Neural cell (in vitro differentiated cells): ENCODE results near the gene VAX1. TPM values are rescaled to one million over a fixed set of nuclear protein-coding genes. Genes with fewer than 3 reads are reported as not detected.

ENCODE experiments used
- H2AFZ ChIP-seq: fragments of 200-600, 300-800 bp; sonication (generic), shearing (Covaris generic); 2 replicates; pipeline ENCODE4 v1.6.0; 2014; ENCODE audit warnings: low read depth, mild to moderate bottlenecking, antibody characterized with exemption, low read length, moderate library complexity
- H3F3A ChIP-seq: fragments of 200-600 bp; shearing (Covaris generic); 2 replicates; pipeline ENCODE4 v1.6.1; 2016; ENCODE audit warnings: mild to moderate bottlenecking, moderate library complexity, mixed read lengths, antibody characterized with exemption, low read length; ENCODE audit not compliant: insufficient read depth, poor library complexity, severe bottlenecking
- H3K27ac ChIP-seq: fragments of 200-600, 300-800 bp; sonication (generic), shearing (Covaris generic); 2 replicates; pipeline ENCODE4 v1.5.1; 2014; ENCODE audit warnings: mild to moderate bottlenecking, low read length, moderate library complexity
- H3K27me3 ChIP-seq: fragments of 300-800, 200-600 bp; sonication (generic), shearing (Covaris generic); 2 replicates; pipeline ENCODE4 v1.6.0; 2014; ENCODE audit warnings: mild to moderate bottlenecking, low read depth, low read length, moderate library complexity; ENCODE audit not compliant: insufficient read depth
- H3K36me3 ChIP-seq: fragments of 300-800, 200-600 bp; sonication (generic), shearing (Covaris generic); 2 replicates; pipeline ENCODE4 v1.5.1; 2014; ENCODE audit warnings: mild to moderate bottlenecking, antibody characterized with exemption, low read length, moderate library complexity; ENCODE audit not compliant: insufficient read depth
- H3K4me2 ChIP-seq: fragments of 300-800, 200-600 bp; sonication (generic), shearing (Covaris generic); 2 replicates; pipeline ENCODE4 v1.6.0; 2014; ENCODE audit warnings: mild to moderate bottlenecking, low read length
- H3K4me3 ChIP-seq: fragments of 300-800, 200-600 bp; sonication (generic), shearing (Covaris generic); 2 replicates; pipeline ENCODE4 v1.5.1; 2014; ENCODE audit warnings: mild to moderate bottlenecking, low read length, moderate library complexity
- H3K79me2 ChIP-seq: fragments of 200-600 bp; shearing (Covaris generic); replicated peaks from 2 replicates; pipeline ENCODE4 v1.6.0; 2014; ENCODE audit warnings: mild to moderate bottlenecking, low read length, moderate library complexity; ENCODE audit not compliant: insufficient read depth
- H3K9ac ChIP-seq: fragments of 300-800, 200-600 bp; sonication (generic), shearing (Covaris generic); 2 replicates; pipeline ENCODE4 v1.6.1; 2016; ENCODE audit warnings: mild to moderate bottlenecking, low read length, mixed read lengths
- H3K9me2 ChIP-seq: fragments of 200-600 bp; shearing (Covaris generic); 2 replicates; pipeline ENCODE4 v1.6.1; 2016; ENCODE audit warnings: mild to moderate bottlenecking, low read length, mixed read lengths; ENCODE audit not compliant: insufficient read depth
- H3K9me3 ChIP-seq: fragments of 200-600, 300-800 bp; sonication (generic), shearing (Covaris generic); 2 replicates; pipeline ENCODE4 v1.6.1; 2016; ENCODE audit warnings: mild to moderate bottlenecking, mixed run types, low read length, moderate library complexity, mixed read lengths
- H4K20me1 ChIP-seq: fragments of 200-600 bp; shearing (Covaris generic); 2 replicates; pipeline ENCODE4 v1.6.1; 2016; ENCODE audit warnings: mild to moderate bottlenecking, mixed run types; ENCODE audit not compliant: insufficient read depth
- EP300 ChIP-seq: fragments of 450-650 bp; conservative IDR thresholded peaks from 2 replicates; pipeline ENCODE4 v1.6.1; 2014; ENCODE audit warnings: antibody characterized with exemption, mild to moderate bottlenecking, moderate library complexity; ENCODE audit not compliant: poor library complexity, severe bottlenecking
- EZH2 ChIP-seq: fragments of 200-600, 300-800 bp; shearing (Covaris generic), sonication (generic); IDR thresholded peaks from 2 replicates; pipeline ENCODE4 v1.6.1; 2014; ENCODE audit warnings: antibody characterized with exemption, low read length, borderline replicate concordance, mild to moderate bottlenecking; ENCODE audit not compliant: insufficient read depth, poor library complexity, severe bottlenecking
- MXI1 ChIP-seq: fragments of 450-650 bp; conservative IDR thresholded peaks from 2 replicates; pipeline ENCODE4 v1.6.1; 2014; ENCODE audit warnings: antibody characterized with exemption, mild to moderate bottlenecking; ENCODE audit not compliant: poor library complexity, severe bottlenecking
- POLR2AphosphoS5 ChIP-seq: IDR thresholded peaks from 2 replicates; pipeline ENCODE4 v1.6.1; 2012
- RAD21 ChIP-seq: fragments of 450-650 bp; conservative IDR thresholded peaks from 2 replicates; pipeline ENCODE4 v1.6.1; 2014; ENCODE audit warnings: antibody characterized with exemption, mild to moderate bottlenecking, moderate library complexity
- SMC3 ChIP-seq: fragments of 450-650 bp; conservative IDR thresholded peaks from 2 replicates; pipeline ENCODE4 v1.6.1; 2014; ENCODE audit warnings: antibody characterized with exemption, mild to moderate bottlenecking, moderate library complexity; ENCODE audit not compliant: poor library complexity
- TAF1 ChIP-seq: IDR thresholded peaks from 2 replicates; pipeline ENCODE4 v1.6.1; 2012; ENCODE audit warnings: low read depth
- polyA plus RNA-seq: library from polyadenylated mRNA; depleted of rRNA; stranded (reverse); fragments of >200 nt; gene quantifications from 2 replicates; pipeline ENCODE4 v1.2.3, GENCODE V29; 2014
- TF ChIP-seq, protein P1 (sequence below): fragments of 450-650 bp; IDR thresholded peaks from 2 replicates; pipeline ENCODE4 v1.5.1; 2014; ENCODE audit warnings: antibody characterized with exemption, mild to moderate bottlenecking, moderate library complexity; ENCODE audit not compliant: poor library complexity, severe bottlenecking
- TF ChIP-seq, protein P2 (sequence below): IDR thresholded peaks from 2 replicates; pipeline ENCODE4 v1.6.1; 2012; ENCODE audit warnings: borderline replicate concordance

VAX1 gene
- polyA plus RNA-seq, 1 donor from 2014 or later = 0.63 TPM

DNA sequence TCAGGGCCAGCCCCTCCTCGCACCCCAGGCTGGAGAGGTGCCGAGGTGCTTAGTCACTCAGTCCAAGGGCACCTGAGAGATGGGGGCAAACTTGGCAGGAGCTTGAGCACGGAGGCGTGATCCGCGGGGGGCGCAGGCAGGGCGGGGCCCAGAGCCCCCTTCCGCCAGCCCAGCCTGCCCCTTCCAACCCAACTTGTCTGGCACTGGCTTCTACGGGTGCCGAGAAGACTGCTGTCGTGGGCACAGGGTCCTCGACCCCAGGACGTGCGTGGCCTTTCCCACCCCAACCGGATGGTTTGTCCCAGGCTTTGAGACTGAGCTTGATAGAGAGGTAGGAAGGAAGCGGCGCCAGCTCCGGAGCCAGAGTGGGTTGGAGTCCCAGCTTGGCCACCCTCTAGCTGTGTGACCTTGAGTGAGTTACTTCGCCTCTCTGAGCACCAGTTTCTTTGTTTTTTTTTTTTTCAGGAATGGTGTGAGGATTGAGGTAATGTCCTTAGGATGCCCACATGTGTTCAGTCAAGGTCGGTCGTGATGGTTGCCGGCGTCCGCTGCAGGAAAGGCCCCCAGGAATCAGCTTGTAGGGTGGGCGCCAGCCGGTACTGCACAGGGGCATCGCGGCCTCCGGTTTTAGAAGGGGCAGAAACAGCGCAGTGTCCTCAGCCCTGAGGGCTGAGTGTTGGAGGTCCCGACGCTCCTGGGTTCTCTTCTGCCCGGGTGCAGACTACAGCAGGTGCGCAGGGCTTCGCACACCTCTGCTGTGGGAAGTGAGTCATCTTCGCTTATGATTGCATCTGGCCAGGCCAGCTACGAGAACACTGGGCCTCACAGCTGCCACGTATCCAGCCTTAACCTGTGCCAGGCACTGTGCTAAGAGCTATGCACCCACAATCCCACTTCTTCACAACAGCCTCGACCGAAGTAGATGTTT is 28.6 kb upstream of the VAX1 start:
- Histone ChIP-seq H3K4me2 (no peak overlapping the region), H3K79me2 (no peaks in the 10 kb centered on the region), H3K27ac (no peak overlapping the region), H3F3A (no peaks in the 10 kb centered on the region), H4K20me1 (no peaks in the 10 kb centered on the region), H3K9me3 (no peaks in the 10 kb centered on the region), H3K27me3 (peaks cover 88% of the 10 kb centered on the region), H3K4me3 (no peak overlapping the region), H3K9ac (no peak overlapping the region), H2AFZ (no peak overlapping the region), H3K36me3 (no peaks in the 10 kb centered on the region), H3K9me2 (no peaks in the 10 kb centered on the region)
- TF ChIP-seq EP300 (no peak), MXI1 (no peak), POLR2AphosphoS5 (no peak), EZH2 (no peak), SMC3 (no peak), RAD21 (no peak), TAF1 (no peak)
- TF ChIP-seq, protein P1, sequence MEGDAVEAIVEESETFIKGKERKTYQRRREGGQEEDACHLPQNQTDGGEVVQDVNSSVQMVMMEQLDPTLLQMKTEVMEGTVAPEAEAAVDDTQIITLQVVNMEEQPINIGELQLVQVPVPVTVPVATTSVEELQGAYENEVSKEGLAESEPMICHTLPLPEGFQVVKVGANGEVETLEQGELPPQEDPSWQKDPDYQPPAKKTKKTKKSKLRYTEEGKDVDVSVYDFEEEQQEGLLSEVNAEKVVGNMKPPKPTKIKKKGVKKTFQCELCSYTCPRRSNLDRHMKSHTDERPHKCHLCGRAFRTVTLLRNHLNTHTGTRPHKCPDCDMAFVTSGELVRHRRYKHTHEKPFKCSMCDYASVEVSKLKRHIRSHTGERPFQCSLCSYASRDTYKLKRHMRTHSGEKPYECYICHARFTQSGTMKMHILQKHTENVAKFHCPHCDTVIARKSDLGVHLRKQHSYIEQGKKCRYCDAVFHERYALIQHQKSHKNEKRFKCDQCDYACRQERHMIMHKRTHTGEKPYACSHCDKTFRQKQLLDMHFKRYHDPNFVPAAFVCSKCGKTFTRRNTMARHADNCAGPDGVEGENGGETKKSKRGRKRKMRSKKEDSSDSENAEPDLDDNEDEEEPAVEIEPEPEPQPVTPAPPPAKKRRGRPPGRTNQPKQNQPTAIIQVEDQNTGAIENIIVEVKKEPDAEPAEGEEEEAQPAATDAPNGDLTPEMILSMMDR = no peak
- TF ChIP-seq, protein P2, sequence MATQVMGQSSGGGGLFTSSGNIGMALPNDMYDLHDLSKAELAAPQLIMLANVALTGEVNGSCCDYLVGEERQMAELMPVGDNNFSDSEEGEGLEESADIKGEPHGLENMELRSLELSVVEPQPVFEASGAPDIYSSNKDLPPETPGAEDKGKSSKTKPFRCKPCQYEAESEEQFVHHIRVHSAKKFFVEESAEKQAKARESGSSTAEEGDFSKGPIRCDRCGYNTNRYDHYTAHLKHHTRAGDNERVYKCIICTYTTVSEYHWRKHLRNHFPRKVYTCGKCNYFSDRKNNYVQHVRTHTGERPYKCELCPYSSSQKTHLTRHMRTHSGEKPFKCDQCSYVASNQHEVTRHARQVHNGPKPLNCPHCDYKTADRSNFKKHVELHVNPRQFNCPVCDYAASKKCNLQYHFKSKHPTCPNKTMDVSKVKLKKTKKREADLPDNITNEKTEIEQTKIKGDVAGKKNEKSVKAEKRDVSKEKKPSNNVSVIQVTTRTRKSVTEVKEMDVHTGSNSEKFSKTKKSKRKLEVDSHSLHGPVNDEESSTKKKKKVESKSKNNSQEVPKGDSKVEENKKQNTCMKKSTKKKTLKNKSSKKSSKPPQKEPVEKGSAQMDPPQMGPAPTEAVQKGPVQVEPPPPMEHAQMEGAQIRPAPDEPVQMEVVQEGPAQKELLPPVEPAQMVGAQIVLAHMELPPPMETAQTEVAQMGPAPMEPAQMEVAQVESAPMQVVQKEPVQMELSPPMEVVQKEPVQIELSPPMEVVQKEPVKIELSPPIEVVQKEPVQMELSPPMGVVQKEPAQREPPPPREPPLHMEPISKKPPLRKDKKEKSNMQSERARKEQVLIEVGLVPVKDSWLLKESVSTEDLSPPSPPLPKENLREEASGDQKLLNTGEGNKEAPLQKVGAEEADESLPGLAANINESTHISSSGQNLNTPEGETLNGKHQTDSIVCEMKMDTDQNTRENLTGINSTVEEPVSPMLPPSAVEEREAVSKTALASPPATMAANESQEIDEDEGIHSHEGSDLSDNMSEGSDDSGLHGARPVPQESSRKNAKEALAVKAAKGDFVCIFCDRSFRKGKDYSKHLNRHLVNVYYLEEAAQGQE = no peak

DNA sequence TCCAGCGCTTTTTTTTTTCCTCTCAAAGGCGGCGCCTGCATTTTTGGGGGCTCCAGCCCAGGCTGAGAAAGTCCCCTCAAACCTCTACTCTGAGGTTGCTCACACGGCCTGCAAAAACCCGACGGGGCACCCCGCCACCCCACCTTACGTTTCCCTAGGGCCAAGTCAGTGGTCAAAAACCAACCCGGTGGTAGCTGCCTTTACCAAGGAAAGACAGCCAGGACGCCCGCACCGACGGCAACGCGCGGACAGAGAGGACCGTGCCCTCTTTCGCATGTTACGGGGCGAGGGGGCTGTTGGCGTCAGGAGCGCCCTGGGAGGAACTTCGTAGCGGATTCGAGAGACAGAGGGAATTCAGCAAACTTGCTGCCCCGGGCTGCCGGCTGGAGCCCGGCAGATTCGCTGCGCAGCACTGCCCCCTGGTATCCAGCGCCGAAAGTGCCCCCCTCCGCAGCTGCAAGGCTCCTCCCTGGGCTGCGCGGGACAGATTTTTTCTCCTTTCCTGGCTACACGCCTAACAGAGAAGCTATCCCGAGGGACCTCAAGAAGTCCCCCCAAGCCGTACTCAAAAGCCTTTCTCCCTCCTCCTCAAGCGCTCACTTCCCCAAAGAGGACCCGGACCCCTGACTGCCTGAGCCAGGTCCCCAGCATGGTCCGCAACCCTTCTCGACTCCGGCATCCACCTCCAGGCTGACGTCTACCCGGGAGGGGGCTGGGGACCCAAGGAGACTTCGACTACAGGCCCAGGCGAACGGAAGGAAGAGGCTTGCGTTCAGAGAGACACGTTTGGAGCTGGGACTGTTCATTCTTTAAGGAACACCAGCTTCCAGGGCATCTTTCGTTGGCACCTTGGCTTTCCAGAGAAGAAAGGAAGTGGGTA is 27.7 kb upstream of the VAX1 start:
- H3K9ac ChIP-seq = no peak overlapping the region
- TF ChIP-seq, protein P2 = no peak
- TF ChIP-seq, protein P1 = peak; percentile 60
- TF ChIP-seq POLR2AphosphoS5 = no peak
- peak; percentile 67 for TF ChIP-seq RAD21
- peak; percentile 64 for TF ChIP-seq EZH2
- peak; percentile 63 for TF ChIP-seq SMC3
- no peaks in the 10 kb centered on the region for H3F3A ChIP-seq
- no peaks in the 10 kb centered on the region for H3K36me3 ChIP-seq
- H3K27ac ChIP-seq = no peak overlapping the region
- H3K4me2 ChIP-seq = no peak overlapping the region
- no peaks in the 10 kb centered on the region for H4K20me1 ChIP-seq
- no peak overlapping the region for H2AFZ ChIP-seq
- H3K27me3 ChIP-seq = peaks cover 95% of the 10 kb centered on the region
- H3K9me2 ChIP-seq = no peaks in the 10 kb centered on the region
- no peak overlapping the region for H3K4me3 ChIP-seq
- H3K9me3 ChIP-seq = no peaks in the 10 kb centered on the region
- H3K79me2 ChIP-seq = no peaks in the 10 kb centered on the region
